ENCODE data around the gene BTBD17.

DNA sequence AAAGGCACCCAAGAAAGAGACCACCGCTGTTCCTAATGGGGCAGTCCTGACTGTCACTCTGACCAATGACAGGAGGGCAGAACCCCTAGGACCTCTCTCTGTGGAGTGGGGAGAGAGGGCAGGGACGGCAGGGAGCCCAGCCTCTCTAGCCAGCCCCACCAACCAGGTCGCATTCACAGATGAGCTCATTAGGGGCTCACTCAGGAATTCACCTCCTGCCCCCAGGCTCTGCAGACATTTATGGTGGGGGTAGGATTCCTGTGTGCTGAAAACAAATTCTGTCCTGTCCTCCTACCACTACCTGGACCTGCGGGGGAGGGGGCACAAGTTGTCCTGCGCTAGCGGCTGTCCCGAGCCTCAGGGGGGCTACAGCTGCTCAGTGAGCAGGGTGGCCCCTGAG lies 42.5 kb upstream of the BTBD17 start:
- TF ChIP-seq, protein P1, sequence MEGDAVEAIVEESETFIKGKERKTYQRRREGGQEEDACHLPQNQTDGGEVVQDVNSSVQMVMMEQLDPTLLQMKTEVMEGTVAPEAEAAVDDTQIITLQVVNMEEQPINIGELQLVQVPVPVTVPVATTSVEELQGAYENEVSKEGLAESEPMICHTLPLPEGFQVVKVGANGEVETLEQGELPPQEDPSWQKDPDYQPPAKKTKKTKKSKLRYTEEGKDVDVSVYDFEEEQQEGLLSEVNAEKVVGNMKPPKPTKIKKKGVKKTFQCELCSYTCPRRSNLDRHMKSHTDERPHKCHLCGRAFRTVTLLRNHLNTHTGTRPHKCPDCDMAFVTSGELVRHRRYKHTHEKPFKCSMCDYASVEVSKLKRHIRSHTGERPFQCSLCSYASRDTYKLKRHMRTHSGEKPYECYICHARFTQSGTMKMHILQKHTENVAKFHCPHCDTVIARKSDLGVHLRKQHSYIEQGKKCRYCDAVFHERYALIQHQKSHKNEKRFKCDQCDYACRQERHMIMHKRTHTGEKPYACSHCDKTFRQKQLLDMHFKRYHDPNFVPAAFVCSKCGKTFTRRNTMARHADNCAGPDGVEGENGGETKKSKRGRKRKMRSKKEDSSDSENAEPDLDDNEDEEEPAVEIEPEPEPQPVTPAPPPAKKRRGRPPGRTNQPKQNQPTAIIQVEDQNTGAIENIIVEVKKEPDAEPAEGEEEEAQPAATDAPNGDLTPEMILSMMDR (IDR thresholded peaks at IDR 0.05): no peak
- TF ChIP-seq POLR2A (IDR thresholded peaks at IDR 0.05): no peak
- TF ChIP-seq POLR2AphosphoS5 (IDR thresholded peaks at IDR 0.05): no peak
- no peak for TF ChIP-seq EP300 (IDR thresholded peaks at IDR 0.05)

Measured in suprapubic skin (tissue), 4 donors.